ENCODE data around the gene SLC49A4. TPM values are rescaled to one million over a fixed set of nuclear protein-coding genes. Genes with fewer than 3 reads are reported as not detected.

Gene SLC49A4
- total and polyA plus RNA-seq, 2 donors (not counting 1 experiment from before 2014, with no cell fraction given): 2.5 to 20.0 TPM

- intact Hi-C loops (cut with micrococcal nuclease): no loop called here
- Histone ChIP-seq H3K4me3 (ENCODE audit: control extremely low read depth in 1 of 5, extremely low read depth in 1 of 5, insufficient read depth in 1 of 5, low read depth in 2 of 5, low read length in 4 of 5) (no peak overlapping the region), H4K20me1 (ENCODE audit: control insufficient read depth, insufficient read depth, low read length, poor library complexity, severe bottlenecking) (no peaks in the 10 kb centered on the region), H2AFZ (ENCODE audit: insufficient read depth, low read depth, low read length, poor library complexity, severe bottlenecking) (no peak overlapping the region), H3K27me3 (replicated peaks in 1 of 4; ENCODE audit: control extremely low read depth in 1 of 4, control insufficient read depth in 3 of 4, insufficient read depth in 4 of 4, low read length in 3 of 4) (peaks cover 0 to 24% (median 3%) of the 10 kb centered on the region in 4 experiments), H3K36me3 (replicated peaks in 1 of 2; ENCODE audit: control extremely low read depth in 1 of 2, control insufficient read depth in 1 of 2, extremely low read depth in 1 of 2, insufficient read depth in 2 of 2, low read length in 1 of 2) (no peaks in the 10 kb centered on the region), H3K9me3 (ENCODE audit: control extremely low read depth in 1 of 3, control insufficient read depth in 2 of 3, insufficient read depth in 1 of 3, low read length in 2 of 3) (no peaks in the 10 kb centered on the region), H3K27ac (ENCODE audit: low read length in 2 of 2) (no peak overlapping the region), H3K4me1 (ENCODE audit: control insufficient read depth in 2 of 2, insufficient read depth in 2 of 2, low read length in 2 of 2) (peaks cover 4 to 5% of the 10 kb centered on the region in 2 donors), H3K4me2 (replicated peaks; ENCODE audit: low read depth, low read length, poor library complexity, severe bottlenecking) (no peak overlapping the region), H3K9ac (ENCODE audit: low read length) (no peak overlapping the region), H3K79me2 (ENCODE audit: control insufficient read depth, insufficient read depth, low read length) (no peaks in the 10 kb centered on the region)
- no peaks in the 10 kb centered on the region for H3K4me1 Mint-ChIP-seq
- H3K27ac Mint-ChIP-seq: no peak overlapping the region
- TF ChIP-seq CTCF (IDR thresholded peaks at IDR 0.05) (no peak), EZH2 (IDR thresholded peaks at IDR 0.05; ENCODE audit: borderline replicate concordance, insufficient read depth, low read depth, low read length, poor library complexity, severe bottlenecking) (no peak)
- ChIA-PET CTCF (no interaction called here), POLR2A (no interaction called here)
- H3K4me3 Mint-ChIP-seq: no peak overlapping the region
- H3K27me3 Mint-ChIP-seq: peaks cover 13% of the 10 kb centered on the region
- 87% methylated on average over 3 of the region's 3 CpGs for WGBS (ENCODE audit: insufficient coverage)
- H3K9me3 Mint-ChIP-seq (ENCODE audit: insufficient read depth): peaks cover 2% of the 10 kb centered on the region
- DNase-seq (no peak), ATAC-seq (ENCODE audit: low read depth) (no peak)
Measured at GRCh38 chr3:122908251-122908650, 113.4 kb downstream of the SLC49A4 start.

- no peaks in the 10 kb centered on the region for H3K36me3 ChIP-seq (replicated peaks in 1 of 2; ENCODE audit: control extremely low read depth in 1 of 2, control insufficient read depth in 1 of 2, extremely low read depth in 1 of 2, insufficient read depth in 2 of 2, low read length in 1 of 2)
- CTCF ChIA-PET: no interaction called here
- peaks cover 18% of the 10 kb centered on the region for H3K4me1 Mint-ChIP-seq
- TF ChIP-seq CTCF (IDR thresholded peaks at IDR 0.05) (no peak), EZH2 (IDR thresholded peaks at IDR 0.05; ENCODE audit: borderline replicate concordance, insufficient read depth, low read depth, low read length, poor library complexity, severe bottlenecking) (no peak)
- intact Hi-C loops (cut with micrococcal nuclease): no loop called here
- H3K4me2 ChIP-seq (replicated peaks; ENCODE audit: low read depth, low read length, poor library complexity, severe bottlenecking): no peak overlapping the region
- ATAC-seq (ENCODE audit: low read depth) (no peak), DNase-seq (no peak)
- H2AFZ ChIP-seq (ENCODE audit: insufficient read depth, low read depth, low read length, poor library complexity, severe bottlenecking): no peak overlapping the region
- no peaks in the 10 kb centered on the region for H3K9me3 Mint-ChIP-seq (ENCODE audit: insufficient read depth)
- H3K4me3 Mint-ChIP-seq: no peak overlapping the region
- H3K27ac ChIP-seq (ENCODE audit: low read length in 2 of 2): no peak overlapping the region
- peaks cover 18 to 20% of the 10 kb centered on the region in 2 donors for H3K4me1 ChIP-seq (ENCODE audit: control insufficient read depth in 2 of 2, insufficient read depth in 2 of 2, low read length in 2 of 2)
- WGBS (ENCODE audit: insufficient coverage): 96% methylated on average over 14 of the region's 16 CpGs
- POLR2A ChIA-PET: no interaction called here
- H4K20me1 ChIP-seq (ENCODE audit: control insufficient read depth, insufficient read depth, low read length, poor library complexity, severe bottlenecking): no peaks in the 10 kb centered on the region
- H3K27me3 Mint-ChIP-seq: peaks cover 19% of the 10 kb centered on the region
- H3K9me3 ChIP-seq (ENCODE audit: control extremely low read depth in 1 of 3, control insufficient read depth in 2 of 3, insufficient read depth in 1 of 3, low read length in 2 of 3): no peaks in the 10 kb centered on the region
- H3K4me3 ChIP-seq (ENCODE audit: control extremely low read depth in 1 of 5, extremely low read depth in 1 of 5, insufficient read depth in 1 of 5, low read depth in 2 of 5, low read length in 4 of 5): no peak overlapping the region
- no peak overlapping the region for H3K27ac Mint-ChIP-seq
- peaks cover 0 to 27% (median 3%) of the 10 kb centered on the region in 4 experiments for H3K27me3 ChIP-seq (replicated peaks in 1 of 4; ENCODE audit: control extremely low read depth in 1 of 4, control insufficient read depth in 3 of 4, insufficient read depth in 4 of 4, low read length in 3 of 4)
- H3K79me2 ChIP-seq (ENCODE audit: control insufficient read depth, insufficient read depth, low read length): no peaks in the 10 kb centered on the region
- no peak overlapping the region for H3K9ac ChIP-seq (ENCODE audit: low read length)
Measured at GRCh38 chr3:122911901-122912300, 117.0 kb downstream of the SLC49A4 start.

Data from B cell (primary cell).